Fibroblast of pulmonary artery (primary cell): ENCODE results near the gene SPAG5.

Experiments
- DNase-seq: peaks from one replicate; pipeline ENCODE4 v3.0.0-alpha.2; 2010; ENCODE audit warnings: low read depth
- H3K4me3 ChIP-seq: replicated peaks from 2 replicates; pipeline ENCODE4 v1.5.1; 2011; ENCODE audit warnings: low read depth, mild to moderate bottlenecking, control low read depth, low read length, moderate library complexity
- CTCF ChIP-seq: IDR thresholded peaks from 2 replicates; pipeline ENCODE4 v1.5.1; 2011; ENCODE audit warnings: mild to moderate bottlenecking, control low read depth, low read length, inconsistent platforms; ENCODE audit errors: missing control alignments

The SPAG5 gene

GRCh38 chr17:28641579-28641978, 42.8 kb upstream of the SPAG5 start:
- no peak overlapping the region for H3K4me3 ChIP-seq
- no peak for TF ChIP-seq CTCF
- DNase-seq = no peak

GRCh38 chr17:28635506-28635905, 36.7 kb upstream of the SPAG5 start:
- no peak for TF ChIP-seq CTCF
- H3K4me3 ChIP-seq = no peak overlapping the region
- DNase-seq = no peak

- no peak overlapping the region for H3K4me3 ChIP-seq
- DNase-seq = no peak
- TF ChIP-seq CTCF = no peak
Observed at GRCh38 chr17:28634206-28634865, 35.5 kb upstream of the SPAG5 start.

- H3K4me3 ChIP-seq = no peak overlapping the region
- no peak for DNase-seq
- TF ChIP-seq CTCF = no peak
Observed at GRCh38 chr17:28626818-28627217, 28.0 kb upstream of the SPAG5 start.

GRCh38 chr17:28624148-28624547, 25.3 kb upstream of the SPAG5 start:
- TF ChIP-seq CTCF = no peak
- H3K4me3 ChIP-seq = no peak overlapping the region
- DNase-seq = no peak

GRCh38 chr17:28623696-28624095, 24.9 kb upstream of the SPAG5 start:
- H3K4me3 ChIP-seq = no peak overlapping the region
- DNase-seq = no peak
- TF ChIP-seq CTCF = no peak

- DNase-seq = no peak
- no peak overlapping the region for H3K4me3 ChIP-seq
- no peak for TF ChIP-seq CTCF
Observed at GRCh38 chr17:28622186-28622585, 23.4 kb upstream of the SPAG5 start.
